Nephron (organoid): ENCODE data around the gene DUSP15.
"Not testable (repeated sequence)": the region's sequence is repeated elsewhere in the genome, so short reads cannot be mapped to it uniquely, and the experiment has no call there.

Experiments
- H3K27ac Mint-ChIP-seq, 3 experiments: 2 replicates each; pipeline ENCODE4 v1.8.0; 2020; ENCODE audit warnings: mixed read lengths in 3 of 3, mild to moderate bottlenecking in 2 of 3, moderate library complexity in 1 of 3
- H3K27me3 Mint-ChIP-seq: 2 replicates; pipeline ENCODE4 v1.8.0; 2021; ENCODE audit warnings: low read depth, mild to moderate bottlenecking, moderate library complexity, mixed read lengths
- H3K36me3 Mint-ChIP-seq: 2 replicates; pipeline ENCODE4 v1.8.0; 2020; ENCODE audit warnings: low read depth, mixed read lengths
- H3K4me1 Mint-ChIP-seq: 2 replicates; pipeline ENCODE4 v1.8.0; 2020; ENCODE audit warnings: mixed read lengths
- H3K4me3 Mint-ChIP-seq, 3 experiments: 2 replicates each; pipeline ENCODE4 v1.8.0; 2020; ENCODE audit warnings: mild to moderate bottlenecking in 3 of 3, mixed read lengths in 3 of 3, moderate library complexity in 2 of 3
- H3K9me3 Mint-ChIP-seq: 2 replicates; pipeline ENCODE4 v1.8.0; 2020; ENCODE audit warnings: mixed read lengths
- CTCF ChIP-seq, 3 experiments: fragments of 200-600 bp; sonication (generic); IDR thresholded peaks; one replicate each; pipeline ENCODE4 v1.5.0; 2021; ENCODE audit warnings: antibody characterized with exemption in 3 of 3; ENCODE audit not compliant: unreplicated experiment in 3 of 3

DUSP15 gene

GRCh38 chr20:31869942-31870725 is at the start of gene DUSP15, which contains the start of gene TTLL9:
DUSP15 (minus strand) TSS chr20:31870527; CDS start chr20:31870337, 190 bp downstream.
TTLL9 (plus strand) TSS chr20:31870634; CDS start chr20:31871127, 493 bp downstream.
- H3K4me1 Mint-ChIP-seq: peaks cover 14% of the 10 kb centered on the region
- H3K27me3 Mint-ChIP-seq: peaks cover 8% of the 10 kb centered on the region
- peak within 1 kb of the TSS; percentile 79 to 97 (median 94) for H3K27ac Mint-ChIP-seq
- H3K9me3 Mint-ChIP-seq: no peaks in the 10 kb centered on the region
- peak within 1 kb of the TSS; percentile 95 to 99 (median 98) for H3K4me3 Mint-ChIP-seq
- H3K36me3 Mint-ChIP-seq: peaks cover 8% of the 10 kb centered on the region
- TF ChIP-seq CTCF (IDR thresholded peaks at IDR 0.05; ENCODE audit: unreplicated experiment in 3 of 3): no peak

GRCh38 chr20:31919410-31920155 is 49.3 kb upstream of the DUSP15 start:
- no peak for TF ChIP-seq CTCF (IDR thresholded peaks at IDR 0.05; ENCODE audit: unreplicated experiment in 3 of 3)
- H3K9me3 Mint-ChIP-seq: no peaks in the 10 kb centered on the region
- H3K4me1 Mint-ChIP-seq: peaks cover 17% of the 10 kb centered on the region
- H3K27me3 Mint-ChIP-seq: peaks cover 3% of the 10 kb centered on the region
- no peak overlapping the region for H3K27ac Mint-ChIP-seq
- H3K36me3 Mint-ChIP-seq: peaks cover 3% of the 10 kb centered on the region
- H3K4me3 Mint-ChIP-seq: no peak overlapping the region

- no peak for TF ChIP-seq CTCF (IDR thresholded peaks at IDR 0.05; ENCODE audit: unreplicated experiment in 3 of 3)
- H3K4me1 Mint-ChIP-seq: peaks cover 24% of the 10 kb centered on the region
- no peaks in the 10 kb centered on the region for H3K9me3 Mint-ChIP-seq
- H3K4me3 Mint-ChIP-seq: no peak overlapping the region
- H3K27me3 Mint-ChIP-seq: peaks cover 6% of the 10 kb centered on the region
- peak overlapping the region; percentile 22 to 47 (median 25) for H3K27ac Mint-ChIP-seq
- peaks cover 3% of the 10 kb centered on the region for H3K36me3 Mint-ChIP-seq
Observed at GRCh38 chr20:31918466-31919105, 48.3 kb upstream of the DUSP15 start.

GRCh38 chr20:31917962-31918412 is 47.7 kb upstream of the DUSP15 start:
- Mint-ChIP-seq H3K4me1 (peaks cover 19% of the 10 kb centered on the region), H3K27ac (peak overlapping the region; percentile 22 to 47 (median 25))
- not testable (repeated sequence) for H3K27me3 Mint-ChIP-seq, H3K9me3 Mint-ChIP-seq, H3K4me3 Mint-ChIP-seq, H3K36me3 Mint-ChIP-seq

- H3K27ac Mint-ChIP-seq: no peak overlapping the region
- no peak for TF ChIP-seq CTCF (IDR thresholded peaks at IDR 0.05; ENCODE audit: unreplicated experiment in 3 of 3)
- H3K36me3 Mint-ChIP-seq: no peaks in the 10 kb centered on the region
- H3K4me3 Mint-ChIP-seq: no peak overlapping the region
- no peaks in the 10 kb centered on the region for H3K9me3 Mint-ChIP-seq
- H3K27me3 Mint-ChIP-seq: peaks cover 6% of the 10 kb centered on the region
- peaks cover 19% of the 10 kb centered on the region for H3K4me1 Mint-ChIP-seq
Observed at GRCh38 chr20:31916708-31917107, 46.4 kb upstream of the DUSP15 start.
